HG03442 (cell line): Measurements from ENCODE around the gene NFKBIB.
"Not testable (repeated sequence)": the region's sequence is repeated elsewhere in the genome, so short reads cannot be mapped to it uniquely, and the experiment has no call there.

Experiments
- ATAC-seq: cut with Tn5 transposase; IDR thresholded peaks from one replicate; pipeline ENCODE4 v1.9.1; 2021; ENCODE audit warnings: mild to moderate bottlenecking, moderate library complexity; ENCODE audit not compliant: unreplicated experiment

The NFKBIB gene

DNA sequence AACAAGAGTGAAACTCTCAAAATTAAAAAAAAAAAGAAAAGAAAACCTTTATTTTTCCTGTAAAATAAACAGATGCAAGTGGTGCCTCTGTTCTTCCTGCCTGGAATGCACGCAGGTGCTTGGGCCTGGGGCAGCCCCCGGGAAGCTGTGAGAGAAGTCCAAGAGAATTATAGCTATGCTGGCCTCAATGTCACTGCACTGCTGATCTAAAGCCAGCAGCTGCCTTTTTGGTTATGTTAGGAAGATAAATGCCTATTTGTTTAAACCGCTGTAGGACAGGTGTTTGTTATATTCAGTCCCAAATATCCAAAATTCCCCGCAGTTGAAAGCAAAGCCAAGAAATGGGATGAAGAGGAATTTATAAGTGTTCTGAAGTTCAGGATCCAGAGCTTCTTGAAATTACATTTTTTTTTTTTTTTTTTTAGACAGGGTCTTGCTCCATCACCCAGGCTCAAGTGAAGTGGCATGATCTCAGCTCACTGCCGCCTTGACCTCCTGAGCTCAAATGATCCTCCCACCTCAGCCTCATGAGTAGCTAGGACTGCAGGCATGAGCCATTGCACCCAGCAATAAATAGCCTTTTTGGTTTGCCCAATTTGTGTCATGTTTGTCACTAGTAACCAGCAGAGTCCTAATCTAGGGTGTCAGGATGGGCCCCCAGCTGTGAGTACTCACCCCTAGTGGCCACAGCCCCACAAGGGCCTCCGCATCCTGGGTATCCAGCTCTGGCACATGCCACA lies 23.9 kb upstream of the NFKBIB start:
- ATAC-seq, result no peak

DNA sequence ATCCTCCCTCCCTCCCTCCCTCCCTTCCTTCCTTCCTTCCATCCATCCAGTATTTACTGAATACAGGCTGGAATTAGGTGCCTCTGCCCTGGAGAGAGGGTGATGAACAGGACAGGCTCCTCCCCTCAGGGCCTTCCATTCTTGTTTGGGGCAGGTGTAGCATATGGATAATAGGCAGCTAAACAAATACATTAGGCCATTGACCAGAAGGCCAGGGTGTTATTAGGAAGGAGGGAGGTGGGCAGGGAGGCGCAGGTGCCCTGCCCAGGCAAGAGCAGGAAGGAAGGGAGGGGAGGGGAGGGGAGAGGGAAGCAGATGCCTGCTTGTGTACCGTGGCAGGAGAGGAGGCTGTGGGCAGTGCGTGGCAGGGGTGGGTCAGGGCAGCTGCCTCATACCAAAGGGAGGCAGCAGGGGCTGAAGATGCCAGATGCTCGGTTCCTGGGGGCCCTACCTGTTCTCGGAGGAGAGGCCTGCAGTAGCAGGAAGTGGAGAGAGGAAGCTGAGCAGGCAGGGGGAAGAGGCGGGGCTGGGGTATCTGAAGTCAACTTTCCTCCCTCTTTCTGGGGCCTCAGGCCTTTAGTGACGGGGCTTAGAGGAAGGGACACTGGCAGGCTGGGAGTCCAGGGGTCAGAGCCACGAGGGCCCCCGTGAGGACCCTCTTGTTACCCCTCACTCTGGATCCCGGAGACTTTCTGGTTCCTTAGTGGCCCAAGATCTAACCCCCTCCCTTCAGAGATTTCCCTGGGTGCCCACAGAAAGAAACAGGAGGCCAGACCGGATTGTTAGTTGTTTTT lies 21.8 kb upstream of the NFKBIB start, which contains the start of gene RINL:
TSS of gene RINL (minus strand) at position 495 of the 794 bp plus-strand sequence. CDS start 1,533 bp downstream, outside the sequence.
- no peak for ATAC-seq

DNA sequence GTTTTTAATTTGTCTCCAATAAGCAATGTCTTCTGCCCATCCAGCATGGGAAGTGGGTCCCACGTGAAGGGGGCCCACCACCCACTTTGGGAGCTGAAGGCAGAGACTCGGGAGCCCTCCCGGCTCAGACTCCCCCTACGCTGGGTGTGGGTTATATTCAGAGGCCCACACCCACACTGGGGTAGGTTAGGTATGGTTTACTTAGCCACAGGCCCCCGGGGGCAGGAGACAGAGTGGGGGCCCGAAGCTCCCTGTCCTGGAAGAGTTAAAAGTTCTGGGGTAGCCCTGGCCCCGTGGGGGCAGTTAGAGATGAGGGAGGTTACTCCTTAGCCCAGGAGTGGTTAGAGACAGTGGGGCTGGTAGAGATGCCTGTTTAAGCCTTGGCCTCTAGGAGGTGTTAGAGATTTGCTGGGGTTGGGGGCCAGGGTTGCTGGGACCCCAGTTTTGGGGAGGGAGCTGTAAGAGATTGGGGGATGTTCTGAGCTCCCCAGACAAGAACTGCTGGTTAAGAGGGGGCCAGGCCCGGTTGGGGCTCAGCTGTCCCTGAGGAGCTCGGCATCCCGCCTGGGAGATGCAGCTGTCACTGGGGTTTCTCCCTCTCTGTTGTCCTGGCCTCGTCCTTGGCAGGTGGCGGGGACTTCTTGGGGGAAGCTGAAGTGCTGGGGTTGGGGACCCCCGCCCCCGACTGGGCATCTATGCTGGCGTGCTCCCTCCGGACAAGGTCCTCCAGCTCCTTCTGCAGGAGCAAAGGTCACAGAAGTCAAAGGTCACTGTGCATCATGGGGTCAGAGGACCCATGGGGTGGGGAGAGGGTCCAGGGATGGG lies 21.0 kb upstream of the NFKBIB start:
- ATAC-seq, result no peak

DNA sequence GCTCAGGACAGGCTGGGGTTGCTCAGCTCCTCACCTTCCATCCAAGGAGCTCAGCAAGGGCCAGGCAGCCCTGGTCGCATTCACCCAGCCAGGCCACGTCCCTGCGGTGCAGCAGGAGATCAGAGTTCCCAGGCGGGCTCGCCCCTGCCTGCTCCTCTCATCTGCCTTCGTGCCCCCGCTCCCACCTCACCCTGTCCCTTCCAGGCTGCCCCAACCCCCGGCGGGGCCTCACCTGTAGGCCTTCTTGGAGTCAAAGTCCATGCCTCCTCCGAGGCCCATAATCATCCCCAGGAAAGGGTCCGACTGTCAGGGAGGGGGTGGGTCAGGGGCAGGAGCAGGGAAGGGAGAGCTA lies 20.4 kb upstream of the NFKBIB start:
- no peak for ATAC-seq

DNA sequence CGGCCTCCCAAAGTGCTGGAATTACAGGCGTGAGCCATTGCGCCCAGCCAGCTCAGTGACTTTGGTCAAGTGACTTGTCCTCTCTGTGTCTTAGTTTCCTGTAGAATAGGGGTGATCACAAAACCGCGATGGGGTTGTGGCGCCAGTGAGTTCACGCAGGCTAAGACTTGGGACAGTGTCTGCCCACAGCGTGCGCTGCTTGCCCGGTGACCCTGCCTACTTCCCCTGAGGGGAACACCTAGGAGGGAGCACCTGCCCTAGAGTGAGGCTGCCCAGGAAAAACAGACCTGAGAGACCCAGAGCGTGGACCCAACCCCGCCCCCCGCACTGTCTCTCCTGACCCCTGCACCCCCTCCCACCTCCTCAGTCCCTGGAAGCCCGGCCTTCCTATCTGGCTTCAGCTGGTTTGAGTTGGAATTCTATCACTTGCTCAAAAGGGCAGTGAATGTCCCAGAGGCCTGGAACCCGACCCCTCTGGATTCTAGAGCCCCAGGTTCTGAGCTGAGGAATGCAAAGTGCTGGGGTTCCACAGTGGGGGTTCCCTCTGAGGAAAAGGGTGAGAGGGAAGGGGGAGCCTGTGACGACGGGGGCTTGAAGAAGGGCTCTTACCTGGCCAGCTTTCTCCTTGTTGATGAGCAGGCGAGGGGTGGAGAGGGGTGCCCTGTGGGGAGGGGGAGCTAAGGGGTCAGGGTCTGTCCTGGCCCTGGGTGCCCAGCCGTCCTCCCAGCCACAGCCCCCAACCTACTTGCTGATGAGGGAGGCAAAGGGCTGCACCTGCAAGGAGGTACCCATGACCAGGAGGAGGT lies 19.5 kb upstream of the NFKBIB start:
- no peak for ATAC-seq

DNA sequence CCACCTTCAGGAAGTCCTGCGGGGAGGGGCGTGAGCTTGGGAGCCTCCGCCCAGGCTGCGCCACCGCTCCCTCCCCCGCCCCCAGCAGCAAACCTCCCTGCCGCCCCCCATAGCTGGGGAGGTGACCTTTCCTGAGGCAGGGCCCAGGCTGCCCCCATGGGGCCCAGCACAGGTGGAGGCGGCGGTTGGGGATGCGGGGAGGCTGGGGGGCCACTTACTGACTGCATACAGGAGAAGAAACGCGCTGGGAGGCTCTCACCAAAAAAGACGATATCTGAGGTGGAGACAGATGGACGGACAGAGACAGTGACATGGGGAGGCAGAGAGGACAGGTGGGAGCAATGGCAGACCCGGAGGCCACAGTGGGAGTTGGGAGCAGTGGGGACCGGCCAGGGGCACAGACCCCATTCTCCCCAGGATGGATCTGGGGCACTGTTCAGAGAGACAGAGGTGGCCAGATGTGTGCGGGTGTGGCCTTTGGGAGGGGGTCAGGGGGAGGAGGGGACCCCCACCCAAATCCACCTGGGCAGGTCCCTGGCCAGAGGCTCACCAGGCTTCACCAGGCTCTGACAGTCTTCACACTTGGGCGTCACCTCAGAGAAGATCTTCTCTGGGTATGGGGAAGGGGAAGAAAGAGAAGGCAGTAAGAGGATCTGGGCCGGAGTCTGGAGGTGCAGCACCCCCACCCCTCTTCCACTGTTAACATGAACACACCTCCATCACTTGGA lies 18.7 kb upstream of the NFKBIB start:
- no peak for ATAC-seq

DNA sequence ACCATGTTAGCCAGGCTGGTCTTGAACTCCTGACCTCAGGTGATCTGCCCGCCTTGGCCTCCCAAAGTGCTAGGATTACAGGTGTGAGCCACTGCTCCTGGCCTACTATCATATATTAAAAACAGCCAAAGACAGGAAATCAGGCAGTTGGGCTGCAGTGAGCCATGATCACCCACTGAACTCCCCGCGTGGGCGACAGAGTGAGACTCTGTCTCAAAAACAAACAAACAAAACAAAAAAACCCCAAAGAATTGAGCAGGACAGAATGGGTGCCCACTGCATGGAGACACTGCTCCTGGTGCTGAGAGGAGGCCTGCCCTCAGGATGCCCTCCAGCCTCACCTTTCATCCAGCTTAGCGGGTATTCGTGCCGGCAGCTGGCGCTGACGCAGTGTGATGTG lies 16.5 kb upstream of the NFKBIB start:
- no peak for ATAC-seq

DNA sequence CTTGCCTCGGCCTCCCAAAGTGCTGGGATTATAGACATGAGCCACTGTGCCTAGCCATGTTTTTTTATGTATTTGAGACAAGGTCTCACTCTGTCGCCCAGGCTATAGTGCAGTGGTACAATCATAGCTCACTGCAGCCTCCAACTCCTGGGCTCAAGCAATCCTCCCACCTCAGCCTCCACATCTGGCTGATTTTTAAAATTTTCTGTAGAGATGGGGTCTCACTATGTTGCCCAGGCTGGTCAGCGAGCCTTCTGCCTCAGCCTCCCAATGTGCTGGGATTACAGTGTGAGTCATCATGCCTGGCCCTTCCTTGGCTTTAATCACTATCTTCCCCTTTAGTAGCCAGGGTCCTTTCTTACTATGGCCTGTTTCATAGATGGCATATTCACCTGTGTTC lies 15.1 kb upstream of the NFKBIB start:
- not testable (repeated sequence) for ATAC-seq

DNA sequence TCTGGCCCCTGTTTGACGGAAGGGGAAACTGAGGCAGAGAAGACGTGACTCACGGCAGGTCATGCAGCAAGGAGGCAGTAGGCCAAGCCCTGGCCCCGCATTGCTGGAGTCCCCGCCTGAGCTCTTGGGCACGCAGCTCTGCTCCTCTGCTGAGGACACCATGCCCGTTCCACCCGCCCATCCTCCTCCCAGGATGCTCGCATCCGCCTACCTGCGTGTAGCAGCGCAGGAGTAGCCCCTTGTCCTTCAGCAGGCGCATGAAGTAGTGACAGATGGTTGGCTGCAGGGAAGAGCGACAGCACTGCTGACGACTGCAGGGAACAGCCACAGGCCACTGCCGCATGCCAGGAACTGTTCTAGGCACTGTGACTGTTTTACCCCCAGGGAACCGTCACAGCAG lies 10.9 kb upstream of the NFKBIB start:
- ATAC-seq, result no peak

DNA sequence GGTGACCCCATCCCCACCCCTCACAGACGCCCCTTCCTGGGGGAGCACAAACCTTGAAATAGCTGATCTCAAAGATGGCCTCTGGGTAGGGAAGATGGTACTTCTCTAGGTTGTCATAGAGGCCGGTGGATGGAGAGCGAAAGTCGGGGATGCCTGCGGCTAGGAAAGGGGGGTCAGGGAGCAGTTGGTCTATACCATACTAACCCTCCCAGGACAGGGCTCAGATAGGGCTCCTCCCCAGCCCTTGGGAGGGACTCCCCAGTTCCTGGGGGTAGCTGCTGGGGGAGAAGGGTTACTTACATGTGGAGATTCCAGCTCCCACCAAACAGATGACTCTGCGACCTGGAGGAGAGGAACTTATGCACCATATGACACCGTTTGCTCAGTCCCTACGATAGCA lies 10.0 kb upstream of the NFKBIB start:
- no peak for ATAC-seq

DNA sequence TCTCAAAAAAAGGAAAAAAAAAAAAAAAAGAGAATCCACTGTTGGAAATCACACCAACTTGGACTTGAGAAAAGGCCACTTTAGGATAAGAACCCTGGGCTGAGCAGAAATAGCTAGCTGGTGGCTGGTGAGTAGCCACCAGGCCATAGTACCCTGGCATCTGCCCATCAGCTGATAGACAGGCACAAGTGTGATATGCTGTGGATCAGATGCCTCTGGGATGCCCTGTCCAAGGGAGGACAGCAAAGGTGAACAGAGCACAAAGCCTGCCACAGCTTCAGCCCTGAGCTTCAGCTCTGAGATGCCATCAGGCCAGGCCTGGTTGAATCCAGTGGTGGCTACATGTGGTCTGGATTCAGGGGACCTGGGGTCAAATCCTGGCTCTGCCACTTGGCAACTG lies 9.1 kb upstream of the NFKBIB start:
- ATAC-seq, result no peak

DNA sequence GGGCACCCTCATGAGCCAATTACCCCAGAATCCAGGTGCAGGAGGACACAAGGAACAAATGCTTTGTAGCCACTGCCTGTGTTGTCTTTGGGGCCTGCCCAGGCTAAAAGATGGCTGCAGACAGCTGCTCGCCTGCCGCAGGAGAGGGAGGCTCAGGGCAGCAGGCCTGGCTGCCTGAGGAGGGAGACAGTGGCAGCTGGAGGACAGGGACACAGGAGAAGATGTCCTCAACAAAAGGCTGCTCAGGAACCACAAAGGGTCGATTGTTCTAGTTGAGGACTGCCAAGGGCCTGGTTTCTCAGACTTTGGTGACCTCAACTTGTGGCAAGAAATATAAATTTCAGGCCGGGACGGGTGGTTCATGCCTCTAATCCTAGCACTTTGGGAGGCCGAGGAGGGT lies 8.0 kb upstream of the NFKBIB start:
- no peak for ATAC-seq

DNA sequence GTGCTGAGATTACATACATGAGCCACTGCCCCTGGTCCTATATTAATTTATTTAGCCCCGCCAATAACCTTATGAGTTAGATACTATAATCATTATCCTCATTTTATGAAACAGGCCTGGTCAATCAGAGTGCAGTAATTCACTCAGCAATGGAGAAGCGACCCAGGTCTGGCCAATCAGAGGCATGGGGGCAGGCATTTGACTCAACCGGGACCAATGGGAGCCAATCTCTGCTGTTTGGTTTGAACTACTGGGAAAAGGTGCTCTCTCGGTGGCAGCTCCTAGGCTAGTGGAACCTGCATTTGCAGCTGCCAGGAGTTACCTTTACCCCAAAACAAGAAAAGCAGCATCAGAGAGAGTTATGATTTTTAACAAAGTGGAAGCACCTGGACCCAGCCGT lies 6.9 kb upstream of the NFKBIB start:
- no peak for ATAC-seq

DNA sequence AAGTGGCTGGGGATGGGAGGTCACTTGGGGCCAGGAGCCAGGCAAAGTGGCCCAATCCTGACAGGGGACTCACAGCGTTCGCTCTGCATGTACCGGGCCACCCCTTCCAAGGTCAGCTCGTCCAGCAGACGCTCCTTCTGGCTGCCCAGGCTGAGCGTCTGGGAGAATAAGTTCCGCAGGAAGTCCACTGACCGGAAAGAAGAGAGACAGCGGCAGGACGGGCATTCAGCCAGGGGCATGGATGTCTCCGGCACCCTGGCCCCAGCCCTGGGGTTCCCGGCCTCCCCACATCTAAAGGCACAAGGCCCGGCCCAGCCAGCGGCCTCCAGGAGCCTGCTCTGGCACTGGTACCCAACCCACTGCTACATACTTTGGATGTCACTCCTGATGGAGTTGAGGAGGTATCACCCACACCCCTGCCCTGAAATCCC lies 6.4 kb upstream of the NFKBIB start:
- ATAC-seq, result no peak

DNA sequence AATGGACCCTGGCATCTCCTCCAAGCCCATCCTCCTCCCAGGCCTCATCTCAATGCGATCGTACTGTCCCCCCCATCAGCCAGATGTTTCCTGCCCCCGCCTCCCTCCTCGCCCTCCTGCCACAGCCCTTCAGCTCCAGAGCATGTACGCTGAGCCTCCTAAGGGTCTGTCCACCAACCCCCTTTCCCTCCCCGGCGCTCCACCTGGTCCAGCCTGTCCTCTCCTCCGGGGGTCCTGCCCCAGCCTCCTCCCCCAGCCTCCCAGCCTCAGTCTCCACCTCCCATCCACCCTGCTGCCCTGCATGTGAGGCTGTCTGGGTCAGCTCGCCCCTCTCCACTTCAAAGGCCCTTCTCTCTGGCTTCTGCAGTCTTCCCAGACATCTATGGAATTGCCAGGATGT lies 4.8 kb upstream of the NFKBIB start:
- ATAC-seq, result no peak

DNA sequence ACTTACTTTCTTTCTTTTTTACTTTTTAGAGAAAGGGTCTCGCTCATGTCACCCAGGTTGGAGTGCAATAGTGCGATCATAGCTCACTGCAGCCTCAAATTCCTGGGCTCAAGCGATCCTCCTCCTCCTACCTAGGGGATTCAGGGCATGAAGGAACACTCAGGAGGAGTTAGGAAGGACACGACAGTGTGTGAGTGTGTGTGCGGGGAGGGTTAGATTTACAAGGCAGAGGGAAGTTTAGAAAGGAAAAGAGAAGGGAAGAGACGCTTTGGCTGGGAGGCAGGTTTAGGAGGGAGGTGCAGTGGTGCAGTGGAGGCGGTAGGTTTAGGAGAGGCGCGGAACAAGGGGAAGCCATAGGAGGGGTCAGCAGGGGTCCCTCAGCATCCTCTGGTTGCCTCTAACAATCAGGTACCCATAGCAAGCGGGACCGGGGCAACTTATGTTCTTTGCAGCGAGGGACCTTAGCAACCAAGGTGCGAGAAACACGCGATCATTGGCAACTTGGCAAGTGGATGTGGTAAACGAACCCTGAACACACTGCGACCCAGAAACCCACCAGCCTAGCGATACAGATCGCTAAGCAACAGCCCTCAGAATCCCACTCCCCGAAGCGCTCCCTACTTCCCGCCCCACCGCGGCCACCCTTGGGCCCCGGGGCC lies 852 bp upstream of the NFKBIB start:
- ATAC-seq, result no peak

DNA sequence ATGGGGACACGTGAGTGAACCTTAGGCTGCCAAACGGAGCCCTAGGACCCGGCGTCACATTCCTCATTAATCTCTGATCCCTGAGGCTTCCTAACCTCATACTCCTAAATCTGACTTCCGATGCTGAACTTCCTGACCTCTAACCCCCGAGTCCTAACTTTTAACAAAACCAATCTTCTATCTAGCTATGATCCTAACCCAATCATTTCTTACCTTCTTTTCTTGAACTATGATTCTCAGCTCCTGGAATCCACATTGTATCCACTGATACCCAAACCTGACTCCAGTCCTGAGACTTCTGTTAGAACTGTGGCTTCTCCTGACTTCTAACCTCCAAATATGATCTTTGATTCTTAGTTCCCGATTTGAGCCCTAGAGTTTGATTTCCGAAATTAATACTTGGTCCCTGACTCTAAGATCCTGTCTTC lies 447 bp downstream of the NFKBIB start:
- no peak for ATAC-seq

DNA sequence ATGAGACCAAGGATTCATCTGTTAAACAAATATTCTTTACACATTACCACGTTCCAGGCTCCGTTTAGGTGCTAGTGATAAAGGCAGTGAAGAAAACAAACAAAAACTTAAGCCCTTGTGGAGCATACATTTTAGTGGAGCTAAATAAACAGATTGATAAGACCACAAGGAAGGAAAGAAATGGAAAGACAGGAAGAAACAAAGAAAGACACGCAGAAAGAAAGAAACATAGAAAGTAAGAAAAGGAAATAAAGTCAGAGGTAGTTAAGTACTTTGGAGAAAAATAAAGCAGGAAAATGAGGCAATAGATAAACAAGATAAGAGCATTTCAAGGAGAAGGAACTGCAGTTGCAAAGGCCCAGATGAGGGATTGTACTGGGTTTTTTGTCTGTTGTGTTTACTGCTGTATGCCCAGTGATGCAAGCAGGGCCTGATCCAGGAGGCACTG lies 998 bp downstream of the NFKBIB start:
- ATAC-seq, result no peak

DNA sequence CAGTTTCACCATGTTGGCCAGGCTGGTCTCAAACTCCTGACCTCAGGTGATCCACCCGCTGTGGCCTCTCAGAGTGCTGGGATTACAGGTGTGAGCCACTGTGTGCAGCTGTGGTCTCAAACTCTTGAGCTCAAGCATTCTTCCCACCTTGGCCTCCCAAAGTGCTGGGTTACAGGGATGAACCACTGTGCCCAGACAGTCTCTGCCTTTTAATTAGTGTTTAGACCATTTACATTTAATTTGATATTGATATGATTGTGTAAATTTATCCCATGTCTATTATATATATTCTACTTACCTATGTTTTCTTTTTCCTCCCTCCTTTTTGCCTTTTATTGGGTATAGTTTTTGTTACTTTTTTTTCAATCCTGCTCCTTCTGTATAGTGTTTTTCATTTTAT lies 1.9 kb downstream of the NFKBIB start:
- no peak for ATAC-seq
